ENCODE results near the gene PIEZO2.

PIEZO2 gene

DNA sequence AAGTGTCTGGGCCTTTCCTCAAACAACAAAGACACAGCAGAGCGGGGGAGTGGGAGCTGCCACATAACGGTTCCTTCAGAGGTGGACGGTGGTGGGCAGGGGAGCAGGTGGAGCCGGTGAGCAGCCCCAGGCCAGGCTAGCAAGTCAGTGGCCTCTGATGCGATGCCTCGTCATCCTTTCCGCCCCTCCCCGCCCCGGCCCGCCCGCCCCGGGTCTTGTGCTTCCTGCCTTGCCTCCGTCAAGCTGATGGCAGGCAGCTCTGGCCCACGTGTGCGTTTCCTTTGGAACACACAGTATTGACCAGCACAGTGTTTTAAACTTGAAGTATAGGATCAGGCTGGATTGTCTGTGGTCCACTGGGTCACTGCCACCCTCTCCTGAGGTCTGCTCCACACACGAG is 38.9 kb downstream of the PIEZO2 start:
- DNase-seq = no peak

DNA sequence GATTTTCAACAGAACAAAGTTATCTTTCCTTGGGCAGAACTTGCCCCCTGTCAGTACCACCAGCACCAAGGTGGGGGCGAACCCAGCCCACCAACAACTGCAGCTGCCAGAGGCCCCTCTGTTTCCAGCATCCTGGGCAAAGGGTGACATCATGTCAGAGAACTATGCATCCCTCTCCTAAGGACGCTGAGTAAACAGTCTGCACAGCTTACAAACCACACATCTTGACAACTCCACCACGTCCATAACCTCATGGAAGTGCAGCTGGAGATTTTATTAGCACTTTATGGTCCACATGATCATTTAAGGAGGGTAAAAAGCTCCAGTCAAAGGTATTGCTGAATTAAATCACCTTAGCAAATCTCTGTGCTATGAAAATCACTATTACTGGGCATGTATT is 40.4 kb downstream of the PIEZO2 start:
- DNase-seq = no peak

DNA sequence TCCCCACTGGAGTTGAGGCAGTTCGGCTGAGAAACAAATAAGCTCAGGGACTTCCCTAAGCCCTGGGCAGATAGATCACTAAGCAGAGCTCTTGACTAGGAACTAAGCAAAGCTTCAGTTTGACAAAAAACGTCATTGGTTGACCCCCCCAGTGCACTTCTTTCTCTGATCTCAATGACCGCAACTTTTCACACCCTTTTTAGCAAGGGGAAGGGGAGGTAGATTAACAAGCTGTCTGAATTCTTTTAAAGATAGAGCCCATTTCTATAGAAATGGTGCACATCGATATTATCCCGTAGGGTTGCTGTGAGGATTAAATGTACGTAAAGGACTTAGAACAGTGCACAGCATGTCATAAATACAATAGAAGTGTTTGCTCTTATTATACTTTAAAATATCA is 42.5 kb downstream of the PIEZO2 start:
- DNase-seq = no peak

DNA sequence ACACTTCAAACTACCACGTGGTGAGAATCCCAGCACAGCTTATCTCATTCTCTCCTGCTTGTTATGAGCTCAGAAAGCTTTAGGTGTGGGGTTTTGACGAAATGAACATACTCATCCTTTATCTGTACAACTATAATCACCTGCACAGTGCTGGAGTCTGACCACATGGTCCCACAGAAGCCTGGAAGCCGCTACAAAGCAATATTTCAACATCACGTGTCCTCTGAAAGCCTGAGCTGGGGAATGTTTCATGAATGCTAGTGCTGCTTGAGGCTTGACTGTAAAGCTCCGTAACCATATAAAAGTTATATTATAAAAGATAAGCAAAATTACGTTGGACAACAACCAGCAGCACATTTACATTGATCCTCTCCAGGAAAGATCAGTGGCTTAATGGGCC is 43.9 kb downstream of the PIEZO2 start:
- DNase-seq = no peak

DNA sequence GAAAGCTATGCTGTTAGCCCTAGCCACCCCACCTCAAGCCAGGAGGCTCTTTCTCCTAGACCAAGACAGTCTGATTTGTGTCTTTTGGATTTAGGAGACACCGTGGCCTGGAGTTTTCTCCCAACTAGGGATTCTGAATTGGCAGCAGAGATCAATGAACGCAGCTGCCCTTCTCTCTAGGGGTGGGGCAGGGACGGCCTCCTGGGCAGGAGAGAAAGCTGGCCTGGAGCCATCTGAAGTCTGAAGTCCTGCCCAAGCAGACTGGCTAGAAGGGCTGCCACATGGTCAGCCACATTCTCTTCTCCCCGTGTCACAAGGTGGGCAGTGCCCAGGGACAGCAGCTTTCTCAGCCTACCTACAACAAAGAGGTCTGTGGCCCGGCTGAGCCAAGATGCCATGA is 45.1 kb downstream of the PIEZO2 start:
- no peak for DNase-seq

DNA sequence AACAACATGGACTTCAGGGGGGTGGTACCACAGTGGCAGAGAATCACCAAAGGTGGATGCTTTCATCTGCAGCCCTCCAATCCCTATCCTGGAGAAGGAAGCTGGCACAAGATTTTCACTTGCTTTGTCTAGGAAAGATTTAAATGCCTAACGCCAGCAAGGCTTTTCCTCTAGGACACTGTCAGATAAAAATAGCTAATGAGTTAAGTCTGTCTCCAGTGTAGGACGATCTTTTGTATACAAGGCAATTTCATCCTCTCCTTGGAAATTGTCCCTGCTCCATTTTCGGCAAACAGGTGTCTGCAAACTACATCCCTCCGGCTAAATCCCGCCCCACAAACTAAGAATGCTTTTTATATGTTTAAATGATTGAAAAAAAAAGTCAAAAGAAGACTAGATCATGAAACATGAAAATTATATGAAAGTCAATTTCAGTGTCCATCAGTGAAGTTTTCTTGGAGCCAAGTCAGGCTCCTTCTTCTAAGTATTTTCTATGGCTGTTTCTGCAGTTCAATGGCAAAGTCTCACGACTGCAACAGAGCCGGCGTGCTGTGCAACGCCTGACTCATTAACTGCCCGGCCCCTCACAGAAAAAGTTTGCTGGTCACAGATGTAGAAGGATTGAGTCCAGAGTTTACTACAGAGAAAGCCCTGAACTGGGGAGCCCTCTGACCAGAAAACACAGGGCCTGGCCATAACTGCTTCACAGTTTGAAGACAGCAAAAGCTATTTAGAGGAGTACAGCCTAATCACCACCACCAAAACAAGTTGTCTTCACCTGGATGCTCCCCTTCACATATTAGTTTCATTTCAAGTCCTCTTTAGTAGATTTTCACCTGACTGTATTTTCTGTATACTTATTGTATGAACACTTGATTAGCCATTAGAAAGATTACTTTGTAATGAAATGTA is 52.3 kb downstream of the PIEZO2 start:
- DNase-seq = no peak

DNA sequence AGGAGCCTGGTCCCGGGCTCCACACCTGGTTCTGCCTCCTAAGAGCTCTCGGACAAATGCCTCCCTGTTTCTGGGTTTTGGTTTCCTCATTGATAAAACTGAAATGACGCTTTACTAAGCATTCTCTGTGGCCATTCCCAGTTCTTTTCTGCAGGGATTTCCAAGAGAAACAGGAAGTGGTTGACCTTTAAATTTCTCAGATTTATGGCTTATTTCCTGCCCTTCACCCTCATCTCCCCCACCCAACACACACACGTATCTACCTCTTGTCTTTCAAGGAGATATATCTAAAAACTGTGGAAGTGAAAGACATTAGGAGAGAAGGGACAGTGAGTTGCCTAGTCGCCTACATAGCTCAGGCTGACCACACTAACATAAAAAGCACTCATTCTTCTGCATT is 53.0 kb downstream of the PIEZO2 start:
- no peak for DNase-seq

DNA sequence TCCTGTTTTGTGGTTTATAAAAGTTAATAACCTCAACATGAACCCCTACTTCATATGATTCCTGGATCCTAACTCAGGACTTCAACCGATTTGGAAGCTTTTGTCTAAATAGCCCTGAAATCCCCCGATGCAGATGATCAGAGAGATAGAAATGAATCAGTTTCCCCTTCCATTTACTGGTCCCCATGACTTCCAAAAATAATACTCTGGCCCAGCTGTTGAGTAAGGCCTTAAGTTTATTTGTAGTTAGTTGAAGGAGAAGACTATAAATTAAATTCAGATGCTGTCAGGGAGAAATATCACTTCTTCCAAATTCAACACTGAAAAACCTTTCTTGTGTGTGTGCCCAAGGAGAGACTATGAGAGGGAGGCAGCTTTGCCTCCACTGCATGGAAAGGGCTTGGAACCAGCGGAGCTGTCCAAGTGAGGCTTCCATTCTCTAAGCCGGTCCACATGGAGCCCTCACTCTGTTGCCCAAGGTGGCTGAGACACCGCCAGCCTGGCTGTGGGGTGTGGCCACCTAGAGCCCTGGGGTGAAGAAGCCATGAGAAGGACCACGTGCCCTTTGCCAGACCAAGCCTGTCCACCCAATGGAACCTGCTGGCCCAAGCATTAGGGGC is 53.6 kb downstream of the PIEZO2 start:
- no peak for DNase-seq

DNA sequence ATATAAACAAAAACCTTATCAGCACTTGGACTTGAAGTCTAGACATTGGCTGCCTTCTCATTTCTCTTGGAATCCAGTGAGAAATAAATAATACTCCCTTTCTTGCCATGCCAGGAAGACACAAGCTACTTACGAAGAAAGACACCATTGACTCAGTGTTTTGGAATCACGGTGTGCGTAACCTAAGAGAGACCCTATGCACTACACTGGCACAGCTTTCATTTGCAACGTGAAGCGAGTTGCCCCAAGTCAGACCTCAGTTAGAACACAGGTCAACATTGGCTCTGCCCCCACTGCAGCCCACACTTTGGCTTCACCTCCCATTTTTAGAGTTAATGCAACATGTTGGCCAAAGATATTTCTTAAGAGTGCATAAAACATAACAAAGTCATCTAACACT is 54.2 kb downstream of the PIEZO2 start:
- DNase-seq = no peak

DNA sequence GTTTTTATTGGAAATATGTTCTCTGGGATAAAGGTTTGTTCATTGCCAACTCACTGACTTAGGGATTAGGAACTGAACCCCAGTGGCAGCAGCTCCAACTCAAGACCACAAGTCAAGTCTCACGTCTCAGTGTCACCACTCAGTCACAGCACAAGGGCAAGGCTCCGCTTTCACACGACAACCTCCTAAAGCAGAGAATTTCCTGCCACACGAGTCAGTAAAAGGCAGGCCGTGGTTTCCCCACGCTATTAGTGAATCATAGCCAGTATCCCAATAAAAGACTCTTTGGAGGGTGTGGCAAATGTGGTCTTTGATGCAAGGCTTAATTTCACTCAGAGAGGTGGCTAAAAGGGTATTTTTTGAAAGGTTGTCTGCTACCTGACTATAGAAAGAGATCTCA is 57.6 kb downstream of the PIEZO2 start:
- DNase-seq = no peak

DNA sequence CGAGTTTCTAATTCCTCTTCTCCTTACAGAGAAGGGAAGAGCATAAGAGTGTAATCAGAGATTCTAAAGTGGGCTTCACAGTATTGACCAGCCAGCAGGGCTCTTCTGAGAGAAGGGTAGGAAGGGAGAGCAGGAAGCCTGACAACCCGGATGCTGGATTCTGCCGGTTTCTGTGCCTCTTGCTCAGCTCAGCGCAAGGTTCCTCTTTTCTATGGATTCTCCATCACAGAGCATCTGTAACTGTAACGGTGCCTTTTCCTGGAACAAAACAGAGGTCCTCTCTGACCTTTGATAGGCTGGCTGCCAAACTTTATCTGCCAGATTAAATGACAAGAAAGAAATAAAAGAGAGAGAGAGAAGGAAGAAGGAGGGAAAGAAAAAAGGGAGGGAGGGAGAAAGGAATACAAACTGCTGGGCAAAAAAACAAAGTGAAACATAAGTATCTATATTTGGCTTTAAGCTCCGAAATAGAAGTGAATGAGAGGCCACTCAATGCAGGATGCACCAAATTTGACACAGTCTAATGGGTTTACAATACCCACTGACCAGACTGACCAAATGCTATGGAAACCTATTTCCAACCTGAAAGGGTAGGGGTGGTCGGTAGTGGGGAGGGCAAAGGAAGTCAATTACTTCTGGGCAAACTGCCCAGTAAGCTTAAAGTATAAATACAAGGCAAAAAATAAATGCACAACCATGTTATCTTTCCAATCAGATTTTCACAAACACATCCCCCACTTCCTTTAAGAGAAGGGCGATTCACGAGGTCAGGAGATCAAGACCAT is 59.2 kb downstream of the PIEZO2 start:
- no peak for DNase-seq

DNA sequence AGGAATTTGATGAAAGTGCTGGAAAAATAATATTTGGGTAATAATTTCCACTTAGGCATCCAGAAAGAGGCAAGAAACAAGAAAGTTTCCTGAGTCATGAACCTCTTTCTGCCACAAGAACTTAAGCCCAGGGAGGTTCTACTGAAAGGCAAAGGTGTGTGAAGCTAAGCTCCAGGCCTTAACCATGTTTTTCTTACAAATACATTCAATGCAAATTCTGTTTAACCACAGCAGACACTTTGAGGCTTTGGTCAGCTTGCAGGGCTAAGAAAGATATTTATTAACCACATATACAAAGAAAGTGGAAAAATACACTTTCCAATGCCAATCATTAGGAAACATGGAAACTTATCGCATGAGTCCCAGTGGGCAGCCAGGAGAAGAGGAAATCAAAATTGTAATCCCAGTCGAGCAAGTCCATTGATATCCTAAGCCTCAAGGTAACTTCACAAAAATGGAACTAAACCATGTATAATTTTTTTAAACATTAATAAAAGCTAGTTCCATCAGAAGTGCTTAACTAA is 68.3 kb downstream of the PIEZO2 start:
- no peak for DNase-seq

DNA sequence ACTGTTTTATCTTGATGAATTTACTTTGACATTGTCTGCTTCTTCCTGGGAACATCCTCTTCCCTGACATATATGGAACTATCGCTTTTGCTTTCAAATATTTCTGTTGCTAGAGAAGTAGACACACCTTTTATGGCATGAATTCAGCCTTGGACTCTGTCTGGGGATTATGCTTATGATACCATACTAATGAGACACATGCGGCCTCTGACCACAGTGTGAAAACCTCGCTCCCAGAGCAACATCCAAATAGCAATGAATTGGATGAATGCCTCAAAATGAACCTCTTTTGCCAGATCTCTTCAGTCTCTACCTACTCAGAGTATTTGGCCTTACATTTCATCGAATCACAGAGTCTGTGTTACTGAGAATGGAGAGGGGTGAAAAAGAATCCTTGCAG is 70.9 kb downstream of the PIEZO2 start:
- DNase-seq = no peak

DNA sequence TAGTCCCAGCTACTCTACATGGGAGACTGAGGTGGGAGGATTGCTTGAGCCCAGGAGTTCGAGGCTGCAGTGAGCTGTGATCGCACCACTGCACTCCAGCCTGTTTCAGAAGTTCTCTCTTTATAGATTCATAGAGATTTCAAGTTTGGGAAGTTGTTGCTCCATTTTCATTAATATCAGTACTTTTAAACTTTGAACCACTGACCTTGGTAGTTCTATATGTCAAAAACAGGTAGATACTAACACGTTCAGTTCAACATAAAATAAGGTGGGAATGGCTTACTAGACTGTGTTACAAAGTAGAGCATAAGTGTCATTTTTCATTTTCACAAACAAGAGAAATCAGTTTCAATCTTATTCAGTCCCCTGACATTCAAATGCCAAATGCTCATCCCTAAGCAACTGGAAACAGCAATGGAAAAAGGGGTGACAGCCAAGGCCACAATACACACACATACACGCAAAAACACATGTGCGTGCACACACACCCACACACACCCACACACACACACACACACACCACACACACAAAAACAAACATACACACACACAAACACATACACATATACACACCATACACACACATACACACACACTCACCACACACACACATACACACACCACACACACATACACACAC is 71.7 kb downstream of the PIEZO2 start:
- DNase-seq = no peak

DNA sequence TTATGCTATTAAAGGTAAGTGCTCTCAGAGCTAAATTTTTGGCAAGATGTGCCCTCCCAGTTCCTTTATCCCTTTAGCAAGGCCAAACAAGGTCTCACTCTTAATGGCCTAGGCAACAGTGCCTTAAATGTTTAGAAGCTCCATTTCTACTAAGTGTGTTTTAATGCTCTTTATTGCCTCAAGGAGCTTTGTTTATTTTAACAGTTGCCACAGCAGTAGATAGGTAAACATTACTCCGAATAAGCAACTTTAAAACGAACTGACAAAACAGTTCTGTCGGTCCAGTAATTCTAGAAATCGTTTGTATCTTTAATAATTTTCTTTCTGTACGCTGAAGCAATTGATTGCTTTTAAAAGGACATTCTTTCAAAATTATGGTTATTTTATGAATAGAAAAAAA is 74.5 kb downstream of the PIEZO2 start:
- DNase-seq = no peak

DNA sequence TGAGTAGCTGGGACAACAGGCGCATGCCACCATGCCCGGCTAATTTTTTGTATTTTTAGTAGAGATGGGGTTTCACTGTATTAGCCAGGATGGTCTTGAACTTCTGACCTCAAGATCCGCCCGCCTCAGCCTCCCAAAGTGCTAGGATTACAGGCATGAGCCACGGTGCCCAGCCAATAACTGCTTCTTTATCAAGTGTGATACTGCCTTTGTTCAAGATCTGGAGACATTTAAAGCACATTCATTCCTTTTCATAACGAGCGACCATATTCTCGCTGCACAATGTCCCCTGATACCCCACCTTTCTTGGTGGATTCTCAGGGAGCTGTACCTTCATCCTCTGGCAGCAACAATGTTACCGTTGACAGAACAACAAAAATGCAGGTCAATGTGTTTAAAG is 75.4 kb downstream of the PIEZO2 start:
- no peak for DNase-seq

DNA sequence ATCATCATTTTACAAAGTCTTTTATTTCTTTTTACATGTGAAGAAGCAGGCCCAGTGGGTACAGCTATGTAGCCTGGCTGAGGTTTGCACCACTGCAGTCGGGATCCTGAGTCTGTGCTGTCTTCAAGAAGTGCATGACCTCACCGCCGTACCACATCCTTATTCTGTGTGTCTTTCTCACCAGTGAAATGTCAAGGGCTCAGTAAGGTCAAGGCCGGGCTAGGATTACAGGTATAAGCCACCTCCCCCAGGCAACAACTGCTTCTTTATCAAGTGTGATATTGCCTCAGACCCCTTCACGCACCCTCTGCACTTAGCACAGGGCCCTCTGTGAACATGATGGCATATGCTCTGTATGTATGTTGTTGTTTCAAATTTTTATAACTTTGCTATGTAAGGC is 76.7 kb downstream of the PIEZO2 start:
- no peak for DNase-seq

DNA sequence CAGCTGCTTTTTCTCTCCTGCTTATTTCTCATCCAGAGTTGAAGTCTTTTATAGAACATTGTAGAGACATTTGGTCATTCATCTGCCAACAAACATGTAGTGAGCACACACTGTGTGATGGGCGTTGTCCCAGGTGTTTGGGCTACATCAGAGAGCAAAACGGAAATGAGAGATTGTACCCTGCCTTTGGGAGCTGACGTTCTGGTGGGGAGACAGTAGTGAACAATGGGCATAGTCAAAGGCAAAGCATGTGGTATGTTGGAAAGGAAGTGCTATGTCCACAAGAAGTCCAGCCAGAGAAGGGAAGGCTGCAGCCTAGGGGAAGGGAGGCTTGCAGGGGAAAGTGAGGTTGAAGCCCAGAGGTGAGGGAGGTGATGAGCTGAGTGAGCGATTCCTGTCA is 78.1 kb downstream of the PIEZO2 start:
- DNase-seq = no peak

DNA sequence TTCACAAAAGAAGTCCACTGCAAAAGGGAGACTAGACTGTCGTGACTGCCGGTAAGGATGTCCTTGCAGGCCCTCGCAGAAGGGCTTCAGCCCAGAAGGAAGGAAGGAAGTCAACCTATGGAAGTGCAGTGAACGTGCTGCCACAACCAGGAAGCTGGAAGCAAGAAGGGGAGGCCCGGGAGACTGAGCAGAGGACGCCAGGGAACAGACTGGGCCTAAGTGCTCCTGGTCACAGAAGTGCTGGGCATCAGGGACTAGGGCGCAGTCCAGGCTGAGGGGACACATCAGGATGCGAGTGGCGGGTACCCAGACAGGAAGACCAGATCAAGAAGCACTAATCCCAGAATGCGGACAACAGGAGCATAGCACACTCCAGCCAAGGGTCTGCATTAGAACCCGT is 78.8 kb downstream of the PIEZO2 start:
- no peak for DNase-seq

DNA sequence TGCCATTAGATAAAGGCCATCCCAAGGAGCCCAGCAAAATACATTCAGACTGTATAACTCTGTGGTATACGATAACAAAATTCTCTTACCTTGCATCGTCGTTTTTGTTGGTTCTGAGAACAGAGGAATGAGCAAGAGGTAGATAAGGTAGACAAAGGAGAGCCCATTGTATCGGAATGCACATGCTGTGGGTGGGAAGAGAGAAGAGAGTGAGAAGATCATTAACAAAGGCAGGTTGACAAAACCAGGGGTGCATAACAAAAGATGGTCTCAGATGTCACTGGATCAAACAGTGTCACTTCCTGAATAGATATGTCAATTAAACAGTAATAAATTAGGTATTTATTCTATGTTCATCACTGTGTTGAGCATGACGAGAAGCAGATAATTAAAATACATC is 83.3 kb downstream of the PIEZO2 start:
- no peak for DNase-seq

DNA sequence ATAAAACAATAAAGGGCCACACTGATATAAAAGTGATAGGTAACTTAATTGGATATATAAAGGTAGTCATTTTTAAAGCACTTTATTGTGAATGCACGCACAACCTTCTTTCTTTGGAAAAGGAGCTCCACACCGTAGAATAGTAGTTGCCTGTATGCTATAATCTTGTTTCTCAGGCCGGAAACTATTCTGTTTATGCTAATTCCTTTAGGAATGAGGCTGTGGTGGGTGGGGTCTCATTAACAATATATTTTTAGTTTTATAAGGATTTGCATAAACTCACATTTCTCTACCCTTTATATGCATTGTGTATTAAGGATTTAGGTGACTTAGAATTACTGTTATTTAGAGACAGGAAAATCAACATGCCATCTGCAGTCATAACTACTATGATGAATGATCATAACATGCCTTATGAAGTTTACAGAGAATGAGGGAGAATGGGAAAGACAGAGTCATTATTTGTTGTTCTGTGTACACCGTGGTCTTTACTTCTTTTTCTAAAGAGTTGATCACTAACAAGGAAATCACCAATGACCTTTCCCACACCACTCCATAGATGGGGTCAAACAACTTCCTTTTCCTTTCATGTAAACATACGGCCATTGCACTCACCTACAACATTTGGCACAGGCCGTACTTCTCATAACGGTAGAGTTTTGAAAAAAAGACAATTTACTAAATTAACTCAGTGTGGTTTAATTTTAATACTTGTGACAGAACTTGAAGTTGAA is 84.5 kb downstream of the PIEZO2 start:
- no peak for DNase-seq

DNA sequence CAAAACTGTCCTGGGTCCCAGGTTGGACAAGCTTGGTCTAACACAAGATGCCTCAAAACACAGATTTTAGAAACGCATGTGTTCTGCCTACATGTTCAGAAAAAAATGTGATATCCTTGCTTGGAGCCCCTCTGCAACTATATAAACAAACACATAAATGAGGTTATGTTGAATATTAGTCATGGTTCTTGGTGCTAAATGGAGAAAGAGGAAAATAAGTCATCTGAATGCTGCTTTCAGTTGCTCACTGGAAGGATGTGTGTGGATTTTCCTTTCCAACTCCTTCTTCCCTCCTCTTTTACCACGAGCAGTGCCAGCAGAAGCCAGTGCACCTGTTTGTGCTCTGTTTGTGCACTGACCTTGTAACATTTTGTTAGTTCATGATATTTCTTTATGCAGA is 85.3 kb downstream of the PIEZO2 start:
- DNase-seq = no peak

All from stimulated activated naive CD4-positive, alpha-beta T cell treated with Interleukin-2 at 50 U/mL for 16 hours (primary cell).